Pons (tissue), 1 donor: ENCODE data around the gene DIS3L2.
"Not testable (repeated sequence)": the region's sequence is repeated elsewhere in the genome, so short reads cannot be mapped to it uniquely, and the experiment has no call there.

Experiments
- DNase-seq: peaks from one replicate; pipeline ENCODE4 v3.0.0-alpha.2; 2016; ENCODE audit warnings: low spot score

DIS3L2 gene

DNA sequence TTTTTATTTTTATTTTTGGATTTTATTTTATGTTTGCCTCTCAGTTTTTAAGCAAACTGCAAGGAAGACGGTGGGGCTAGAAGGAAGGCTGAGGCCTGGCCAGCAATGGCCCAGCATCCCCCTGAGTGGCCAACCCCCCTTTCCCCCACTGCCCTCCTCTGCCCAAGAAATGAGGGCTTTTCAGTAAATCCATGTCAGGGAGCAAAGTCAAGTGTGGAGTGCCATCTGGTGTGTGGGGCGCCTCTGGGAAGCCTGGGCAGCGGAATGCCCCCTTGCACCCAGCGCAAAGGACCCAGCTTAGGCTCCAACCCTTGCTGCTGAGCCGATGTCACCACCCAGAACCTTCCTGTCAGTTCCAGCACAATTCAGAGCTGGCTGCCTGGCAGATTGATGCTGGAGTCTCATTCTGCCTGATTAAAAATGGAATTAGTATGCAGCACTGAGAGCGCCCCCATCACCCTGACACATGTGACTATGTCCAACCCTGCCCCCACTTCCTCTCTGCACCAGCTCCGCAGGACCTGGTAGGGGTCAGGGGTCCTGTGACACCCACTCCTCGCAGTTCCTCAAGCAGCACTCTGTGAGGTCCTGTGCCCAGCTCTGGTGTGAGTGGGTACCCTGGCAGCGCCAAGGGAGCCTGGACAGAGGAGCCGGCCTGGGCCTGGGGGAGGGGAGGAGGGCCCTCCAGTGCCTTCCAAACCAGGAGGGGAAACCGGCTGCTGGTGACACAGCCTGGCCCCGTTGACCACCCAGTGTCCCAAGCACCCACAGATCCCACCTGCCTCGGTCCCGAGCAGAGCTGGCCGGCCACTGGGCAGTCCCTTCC, 407.8 kb downstream of the DIS3L2 start:
- no peak for DNase-seq

DNA sequence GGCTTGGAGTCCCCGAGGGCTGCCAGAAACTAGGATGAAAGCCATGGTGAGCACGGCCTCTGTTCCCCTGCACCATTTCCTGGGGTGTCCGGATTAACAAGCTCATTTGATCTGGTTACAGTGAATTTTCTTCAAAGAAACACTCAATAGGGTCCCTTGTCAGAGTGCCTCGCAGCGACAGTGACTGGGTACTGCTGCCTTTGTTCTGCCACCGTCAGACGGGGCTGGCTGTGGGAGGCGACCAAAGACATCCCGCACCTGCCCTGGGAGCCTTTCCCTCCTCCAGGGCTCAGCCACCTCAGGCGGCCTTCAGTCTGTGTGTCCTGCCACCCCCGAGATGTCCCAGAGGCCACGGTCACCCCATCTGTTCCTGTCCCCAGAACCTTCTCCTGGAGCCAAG, 408.5 kb downstream of the DIS3L2 start:
- DNase-seq, result not testable (repeated sequence)

DNA sequence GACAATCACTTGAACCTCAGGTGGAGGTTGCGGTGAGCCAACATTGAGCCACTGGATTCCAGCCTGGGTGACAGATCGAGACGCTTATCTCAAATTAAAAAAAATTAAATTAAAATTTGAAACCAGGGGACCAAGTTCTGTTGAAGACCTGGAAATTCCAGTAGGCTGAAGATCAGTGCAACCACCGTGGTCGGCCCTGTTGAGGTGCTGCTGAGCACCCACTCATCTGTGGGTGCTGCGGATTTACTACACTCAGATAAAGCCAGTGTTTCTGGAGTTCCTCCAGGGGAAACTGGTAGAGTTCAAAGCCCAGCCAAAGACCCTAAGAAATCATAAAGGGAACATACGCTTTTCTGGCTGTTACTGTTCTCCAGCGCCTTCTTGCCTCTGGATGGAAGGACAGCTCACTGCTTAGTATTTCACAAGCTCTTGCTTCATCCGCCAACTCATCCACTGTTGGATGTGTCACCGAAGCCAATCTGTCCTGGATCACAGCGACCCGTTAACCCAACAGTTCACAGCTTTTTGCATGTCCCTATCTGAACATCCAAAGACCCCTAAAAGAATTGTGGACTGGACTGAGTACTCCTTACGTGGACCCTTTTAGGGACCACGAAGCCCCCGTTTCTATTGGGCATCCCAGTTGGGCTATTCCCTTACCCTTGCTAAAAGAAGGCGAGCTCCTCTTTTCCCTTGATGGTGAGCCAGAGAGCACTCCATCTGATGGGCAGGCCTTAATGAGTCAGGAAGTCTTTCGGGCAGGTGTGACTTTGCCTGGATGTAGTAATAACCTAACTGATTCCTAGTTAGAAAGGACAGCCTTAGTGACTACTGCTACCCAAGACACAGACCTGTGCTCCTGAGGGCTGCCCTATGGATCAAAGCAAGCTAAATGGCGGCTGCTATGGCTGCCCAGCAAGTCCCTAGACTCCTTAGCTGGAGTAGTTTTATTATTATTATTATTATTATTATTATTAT, 411.0 kb downstream of the DIS3L2 start:
- no peak for DNase-seq

DNA sequence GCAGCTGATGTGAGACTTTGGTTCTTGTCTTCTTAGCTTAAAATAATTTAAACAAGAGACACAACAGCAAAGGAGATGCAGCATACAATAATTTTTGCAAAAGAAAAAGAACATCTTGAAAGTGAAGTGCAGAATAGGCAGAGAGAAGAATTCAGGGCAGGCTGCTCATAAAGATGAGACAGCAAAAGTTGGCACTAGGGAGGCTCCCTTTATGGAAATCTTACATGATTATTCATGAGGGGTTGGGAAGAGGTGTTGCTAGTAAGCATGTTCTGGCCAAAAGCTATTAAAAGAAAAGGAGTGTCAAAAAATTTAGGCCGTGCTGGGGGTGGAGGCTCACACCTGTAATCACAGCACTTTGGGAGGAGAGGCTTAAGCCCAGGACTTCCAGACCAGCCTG, 412.8 kb downstream of the DIS3L2 start:
- DNase-seq, result no peak

DNA sequence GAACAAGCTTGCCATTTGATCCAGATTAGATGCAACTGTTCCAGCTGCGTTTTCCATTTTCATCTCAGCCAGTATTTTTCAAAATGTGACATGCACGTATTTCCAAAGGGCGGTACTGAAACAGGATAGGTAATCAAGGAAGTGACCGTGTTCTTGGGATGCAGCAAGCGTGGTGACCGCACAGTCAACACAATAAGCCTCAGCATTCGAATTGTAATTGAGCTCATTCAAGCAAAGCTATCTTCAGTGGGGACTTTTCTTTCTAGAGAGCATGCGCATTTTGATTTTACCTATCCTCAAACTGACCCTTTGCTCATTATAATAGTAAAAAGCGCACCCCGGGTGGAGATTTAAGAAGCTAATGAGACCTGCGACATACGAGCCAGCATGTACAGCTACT, 413.7 kb downstream of the DIS3L2 start:
- no peak for DNase-seq

DNA sequence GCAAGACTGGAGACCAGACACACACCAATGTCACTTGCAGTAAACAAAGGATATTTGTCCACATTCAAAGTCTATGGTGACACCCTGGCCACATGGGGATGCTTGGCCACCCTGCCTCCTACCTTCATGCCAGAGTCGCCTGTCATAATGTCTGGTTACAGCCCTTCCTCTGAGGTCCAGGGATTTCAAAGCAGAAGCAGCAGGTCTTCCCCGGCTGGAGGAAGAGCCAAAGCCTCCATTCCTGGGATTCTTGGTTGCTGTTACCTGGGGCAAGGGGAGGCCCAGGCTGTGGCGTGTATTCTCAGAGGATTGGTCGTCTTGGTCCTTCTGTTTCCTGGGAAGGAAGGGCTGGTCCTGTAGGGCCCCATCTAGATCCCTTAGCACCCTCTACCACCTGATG, 414.7 kb downstream of the DIS3L2 start:
- no peak for DNase-seq

DNA sequence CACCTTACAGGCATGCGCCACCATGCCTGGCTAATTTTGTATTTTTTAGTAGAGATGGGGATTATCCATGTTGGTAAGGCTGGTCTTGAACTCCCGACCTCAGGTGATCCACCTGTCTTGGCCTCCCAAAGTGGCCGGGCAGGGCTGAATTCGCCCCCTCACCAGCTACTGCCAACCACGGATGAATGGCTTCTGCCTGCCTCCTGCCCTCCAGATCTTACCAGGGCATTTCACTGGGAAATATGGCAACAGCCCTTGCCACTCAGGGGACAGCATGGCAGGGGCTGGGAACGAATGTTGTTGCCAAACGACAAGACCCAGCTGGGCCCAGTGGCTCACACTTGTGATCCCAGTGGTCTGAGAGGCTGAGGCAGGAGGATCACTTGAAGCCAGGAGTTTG, 415.2 kb downstream of the DIS3L2 start:
- DNase-seq, result no peak

DNA sequence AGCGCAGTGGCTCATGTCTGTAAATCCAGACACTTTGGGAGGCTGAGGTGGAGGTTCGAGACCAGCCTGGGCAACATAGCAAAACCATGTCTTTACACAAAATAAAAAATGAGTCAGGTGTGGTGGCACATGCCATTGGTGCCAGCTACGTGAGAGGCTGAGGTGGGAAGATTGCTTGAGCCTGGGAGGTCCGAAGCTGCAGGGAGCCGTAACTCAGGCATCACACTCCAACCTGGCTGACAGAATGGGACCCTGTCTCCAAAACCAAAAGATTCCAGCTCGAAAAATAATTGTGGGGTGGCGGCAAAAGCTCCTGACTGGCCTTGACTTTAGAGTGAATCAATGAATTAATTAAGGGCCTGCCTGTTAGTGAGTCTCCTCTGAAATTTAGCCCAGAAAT, 415.8 kb downstream of the DIS3L2 start:
- no peak for DNase-seq

DNA sequence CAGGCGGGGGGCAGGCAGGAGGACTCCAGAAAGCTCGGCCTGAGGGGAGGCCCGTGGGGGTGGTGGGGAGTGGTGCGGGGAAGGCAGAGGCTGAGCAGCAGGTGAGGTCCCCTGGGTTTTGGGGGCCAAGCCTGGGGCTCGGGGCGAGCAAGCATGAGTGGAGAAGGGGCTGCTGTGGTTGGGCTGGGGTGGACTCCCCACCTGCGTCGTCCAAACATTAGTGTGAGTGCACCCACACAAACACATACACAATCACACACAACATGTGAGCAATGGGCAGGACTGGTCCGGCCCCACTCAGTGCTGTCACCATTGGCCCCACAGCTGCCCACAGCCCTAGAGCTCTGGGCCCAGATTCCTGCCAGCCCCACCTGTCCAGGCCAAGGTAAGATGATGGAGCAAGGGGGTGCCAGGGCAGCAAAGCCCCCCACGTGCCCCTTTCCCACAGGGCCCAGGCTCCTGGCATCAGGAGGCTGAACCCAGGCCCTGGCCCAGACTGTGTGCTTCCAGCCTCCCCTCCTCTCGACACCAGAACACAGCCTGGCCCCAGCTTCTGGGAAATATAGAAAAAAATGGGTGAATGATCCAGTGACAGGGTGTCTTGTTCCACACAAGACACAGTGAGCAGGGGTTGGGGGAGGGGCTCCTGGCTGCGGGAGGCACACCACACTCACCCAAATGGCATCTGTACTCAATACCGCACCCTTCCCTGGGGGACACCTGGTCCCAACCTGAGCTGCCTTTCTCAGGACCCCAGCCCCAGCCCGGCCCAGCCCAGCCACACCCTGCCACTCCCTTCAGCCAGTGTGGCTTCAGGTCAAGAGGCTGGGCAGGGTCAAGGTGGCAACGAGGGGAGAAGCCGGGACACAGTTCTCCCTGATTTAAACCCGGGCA, 416.6 kb downstream of the DIS3L2 start:
- DNase-seq, result no peak

DNA sequence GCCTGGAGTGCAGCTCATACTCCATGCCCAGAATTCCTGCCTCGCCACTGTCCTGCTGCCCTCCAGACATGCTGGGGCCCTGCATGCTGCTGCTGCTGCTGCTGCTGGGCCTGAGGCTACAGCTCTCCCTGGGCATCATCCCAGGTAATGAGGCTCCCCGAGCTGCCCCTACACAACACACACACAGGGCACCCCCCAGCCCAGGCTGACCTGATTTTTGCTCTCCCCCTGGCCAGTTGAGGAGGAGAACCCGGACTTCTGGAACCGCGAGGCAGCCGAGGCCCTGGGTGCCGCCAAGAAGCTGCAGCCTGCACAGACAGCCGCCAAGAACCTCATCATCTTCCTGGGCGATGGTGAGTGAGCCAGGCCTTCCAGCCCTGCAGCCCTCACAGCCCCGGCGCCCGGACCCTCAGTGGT, 417.2 kb downstream of the DIS3L2 start, which contains the start of gene ALPP:
ALPP (plus strand) TSS at position 17 of the 417 bp plus-strand sequence; CDS start at position 69, 52 bp downstream.
- DNase-seq, result not testable (repeated sequence)

DNA sequence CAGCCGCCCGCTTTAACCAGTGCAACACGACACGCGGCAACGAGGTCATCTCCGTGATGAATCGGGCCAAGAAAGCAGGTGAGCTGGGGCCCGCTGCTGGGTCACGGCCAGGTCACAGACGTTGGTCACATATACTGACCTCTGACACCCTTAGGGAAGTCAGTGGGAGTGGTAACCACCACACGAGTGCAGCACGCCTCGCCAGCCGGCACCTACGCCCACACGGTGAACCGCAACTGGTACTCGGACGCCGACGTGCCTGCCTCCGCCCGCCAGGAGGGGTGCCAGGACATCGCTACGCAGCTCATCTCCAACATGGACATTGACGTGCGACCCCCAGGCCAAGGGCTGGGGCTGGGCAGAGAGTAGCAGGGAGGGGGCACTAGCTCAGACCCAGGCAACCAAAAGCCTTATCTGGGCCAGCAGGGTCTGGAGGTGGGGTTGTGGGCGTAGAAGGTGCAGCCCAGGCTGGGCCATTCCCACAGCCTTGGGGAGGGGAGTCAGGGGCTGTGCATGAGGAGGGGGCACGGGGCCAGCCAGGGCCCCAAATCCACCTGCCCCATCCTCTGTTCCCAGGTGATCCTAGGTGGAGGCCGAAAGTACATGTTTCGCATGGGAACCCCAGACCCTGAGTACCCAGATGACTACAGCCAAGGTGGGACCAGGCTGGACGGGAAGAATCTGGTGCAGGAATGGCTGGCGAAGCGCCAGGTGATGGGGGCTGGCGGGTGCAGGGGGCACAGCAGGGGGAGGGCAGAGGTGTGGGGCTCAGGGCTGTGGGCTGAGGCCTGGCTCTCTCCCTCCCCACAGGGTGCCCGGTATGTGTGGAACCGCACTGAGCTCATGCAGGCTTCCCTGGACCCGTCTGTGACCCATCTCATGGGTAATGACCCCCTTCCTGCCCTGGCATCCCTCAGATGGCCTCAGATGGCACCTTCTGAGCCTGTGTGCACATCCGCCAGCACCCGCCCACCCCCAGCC, 418.4 kb downstream of the DIS3L2 start:
- DNase-seq, result not testable (repeated sequence)

DNA sequence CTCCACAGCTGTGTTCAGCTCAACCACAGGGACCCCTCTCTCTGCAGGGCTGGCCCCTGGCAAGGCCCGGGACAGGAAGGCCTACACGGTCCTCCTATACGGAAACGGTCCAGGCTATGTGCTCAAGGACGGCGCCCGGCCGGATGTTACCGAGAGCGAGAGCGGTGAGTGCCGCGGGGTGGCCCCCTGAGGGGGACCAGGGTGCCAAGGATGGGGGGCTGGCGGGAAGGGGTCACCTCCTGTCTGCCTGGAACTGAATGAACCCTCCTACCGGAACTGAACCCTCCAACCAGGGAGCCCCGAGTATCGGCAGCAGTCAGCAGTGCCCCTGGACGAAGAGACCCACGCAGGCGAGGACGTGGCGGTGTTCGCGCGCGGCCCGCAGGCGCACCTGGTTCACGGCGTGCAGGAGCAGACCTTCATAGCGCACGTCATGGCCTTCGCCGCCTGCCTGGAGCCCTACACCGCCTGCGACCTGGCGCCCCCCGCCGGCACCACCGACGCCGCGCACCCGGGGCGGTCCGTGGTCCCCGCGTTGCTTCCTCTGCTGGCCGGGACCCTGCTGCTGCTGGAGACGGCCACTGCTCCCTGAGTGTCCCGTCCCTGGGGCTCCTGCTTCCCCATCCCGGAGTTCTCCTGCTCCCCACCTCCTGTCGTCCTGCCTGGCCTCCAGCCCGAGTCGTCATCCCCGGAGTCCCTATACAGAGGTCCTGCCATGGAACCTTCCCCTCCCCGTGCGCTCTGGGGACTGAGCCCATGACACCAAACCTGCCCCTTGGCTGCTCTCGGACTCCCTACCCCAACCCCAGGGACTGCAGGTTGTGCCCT, 419.9 kb downstream of the DIS3L2 start:
- DNase-seq, result not testable (repeated sequence)

DNA sequence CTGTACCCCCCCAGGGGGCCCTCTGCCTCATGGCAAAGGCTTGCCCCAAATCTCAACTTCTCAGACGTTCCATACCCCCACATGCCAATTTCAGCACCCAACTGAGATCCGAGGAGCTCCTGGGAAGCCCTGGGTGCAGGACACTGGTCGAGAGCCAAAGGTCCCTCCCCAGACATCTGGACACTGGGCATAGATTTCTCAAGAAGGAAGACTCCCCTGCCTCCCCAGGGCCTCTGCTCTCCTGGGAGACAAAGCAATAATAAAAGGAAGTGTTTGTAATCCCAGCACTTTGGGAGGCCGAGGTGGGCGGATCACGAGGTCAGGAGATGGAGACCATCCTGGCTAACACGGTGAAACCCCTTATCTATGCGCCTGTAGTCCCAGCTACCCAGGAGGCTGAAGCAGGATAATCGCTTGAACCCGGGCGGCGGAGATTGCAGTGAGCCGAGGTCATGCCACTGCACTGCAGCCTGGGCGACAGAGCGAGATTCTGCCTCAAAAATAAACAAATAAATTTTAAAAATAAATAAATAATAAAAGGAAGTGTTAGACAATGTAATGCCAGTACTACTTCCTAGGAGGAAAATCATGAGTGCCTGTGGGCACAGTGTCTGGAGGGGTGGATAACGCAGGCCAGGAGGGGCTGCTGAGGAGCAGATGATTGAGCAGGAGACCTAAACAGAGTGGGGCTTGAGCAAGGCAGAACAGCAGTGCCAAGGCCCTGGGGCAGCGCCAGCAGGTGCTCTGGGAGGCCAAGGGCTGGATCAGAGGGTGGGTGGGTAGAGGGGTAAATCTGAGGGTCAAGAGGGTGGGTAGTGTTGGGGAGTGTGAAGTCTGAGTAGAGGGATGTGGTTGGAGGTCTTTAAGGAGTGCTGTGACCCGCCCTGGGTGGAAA, 421.1 kb downstream of the DIS3L2 start:
- no peak for DNase-seq

DNA sequence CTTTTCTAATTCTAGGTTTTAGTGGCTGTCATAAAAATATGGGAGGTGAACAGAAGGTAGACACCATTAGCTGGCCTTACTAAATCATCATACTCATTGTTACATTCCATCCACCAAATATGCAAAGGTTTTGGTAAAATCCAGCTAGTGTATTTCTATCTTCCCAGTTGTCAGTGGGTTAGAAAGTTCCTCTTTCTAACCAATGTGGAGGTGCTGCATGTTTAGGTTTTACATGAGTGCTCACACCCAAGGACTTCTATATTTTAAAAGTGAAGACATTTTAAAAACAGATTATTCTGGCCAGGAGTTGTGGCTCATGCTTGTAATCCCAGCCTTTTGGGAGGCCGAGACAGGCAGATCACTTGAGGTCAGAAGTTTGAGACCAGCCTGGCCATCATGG, 423.0 kb downstream of the DIS3L2 start:
- no peak for DNase-seq

DNA sequence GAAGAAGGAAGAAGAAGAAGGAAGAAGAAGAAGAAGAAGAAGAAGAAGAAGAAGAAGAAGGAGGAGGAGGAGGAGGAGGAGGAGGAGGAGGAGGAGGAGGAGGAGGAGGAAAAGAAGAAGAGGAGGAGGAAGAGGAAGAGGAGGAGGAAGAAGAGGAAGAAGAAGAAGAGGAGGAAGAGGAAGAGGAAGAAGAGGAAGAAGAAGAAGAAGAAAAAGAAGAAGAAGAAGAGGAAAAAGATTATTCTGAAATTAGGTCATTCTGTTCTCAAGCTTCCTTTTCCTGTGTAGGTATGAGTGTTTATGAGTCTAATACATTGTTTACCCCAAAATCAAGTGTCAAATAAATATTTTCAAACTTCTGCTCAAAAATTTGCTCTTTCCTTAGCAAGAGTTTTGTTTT, 423.5 kb downstream of the DIS3L2 start:
- DNase-seq, result not testable (repeated sequence)

DNA sequence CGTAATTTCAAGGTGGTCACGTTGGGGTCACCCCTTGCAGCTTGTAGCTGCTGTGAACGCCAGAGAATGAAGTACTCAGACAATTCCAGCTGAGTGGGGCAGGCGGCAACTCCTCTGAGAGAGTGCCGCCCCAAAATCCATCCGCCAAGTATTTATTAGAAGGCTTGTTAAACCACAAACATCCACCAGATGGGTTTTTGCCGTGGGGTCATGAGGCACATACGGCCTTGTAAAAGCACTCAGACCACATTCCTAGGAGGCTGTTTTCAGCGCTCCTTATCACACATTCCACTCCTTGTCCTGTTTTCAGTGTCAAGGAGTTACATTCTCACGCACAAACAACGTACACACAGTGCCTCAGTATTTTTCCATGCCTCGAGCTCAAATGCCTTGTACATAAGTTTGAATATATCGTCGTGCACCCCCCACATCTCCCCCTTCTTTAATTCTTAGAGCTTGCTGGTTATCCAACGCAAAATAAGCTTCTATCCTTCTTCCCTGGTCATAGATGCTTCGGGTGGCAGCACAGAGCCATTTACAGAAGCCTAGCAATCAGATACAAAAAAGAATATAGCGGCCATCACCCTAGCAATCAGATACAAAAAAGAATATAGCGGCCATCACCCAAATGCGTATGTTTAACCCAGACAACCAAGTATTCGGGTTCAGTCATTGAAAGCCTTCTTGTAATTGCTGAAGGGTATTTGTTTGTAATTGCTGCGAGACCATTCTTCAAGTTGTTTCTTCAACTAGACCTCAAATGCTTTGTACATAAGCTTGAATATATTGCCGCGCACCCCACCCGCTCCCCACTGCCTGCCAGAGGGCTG, 424.4 kb downstream of the DIS3L2 start:
- DNase-seq, result no peak

DNA sequence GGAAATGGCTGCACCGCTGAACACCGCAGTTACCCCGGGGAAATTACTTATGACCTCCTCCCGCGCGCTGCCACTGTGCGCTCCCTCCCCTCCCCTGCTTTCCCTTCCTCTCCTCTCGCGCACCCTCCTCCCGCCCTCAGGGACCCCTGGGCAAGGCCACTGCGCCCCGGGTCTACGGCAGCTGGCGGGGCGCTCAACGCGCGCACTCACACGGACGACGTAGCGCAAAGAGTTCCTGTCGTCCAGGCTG, 424.9 kb downstream of the DIS3L2 start:
- no peak for DNase-seq
